AG09309 (cell line): ENCODE measurements around the gene AKAP6.

Experiments used
- DNase-seq: peaks from one replicate; pipeline ENCODE4 v3.0.0-alpha.2; 2010; ENCODE audit warnings: low read depth
- H3K4me3 ChIP-seq: 2 replicates; pipeline ENCODE4 v1.5.1; 2011; ENCODE audit warnings: mild to moderate bottlenecking, low read depth, low read length, moderate library complexity; ENCODE audit not compliant: control insufficient read depth
- CTCF ChIP-seq: IDR thresholded peaks from 2 replicates; pipeline ENCODE4 v1.5.1; 2011; ENCODE audit warnings: mild to moderate bottlenecking, low read depth, low read length, inconsistent platforms; ENCODE audit not compliant: insufficient read depth, control insufficient read depth; ENCODE audit errors: missing control alignments

Gene AKAP6

GRCh38 chr14:32650665-32651064, 321.6 kb downstream of the AKAP6 start:
- DNase-seq = no peak
- no peak for TF ChIP-seq CTCF
- H3K4me3 ChIP-seq = no peak overlapping the region

- no peak for DNase-seq
- TF ChIP-seq CTCF = no peak
- no peak overlapping the region for H3K4me3 ChIP-seq
Observed at GRCh38 chr14:32654106-32654505, 325.0 kb downstream of the AKAP6 start.

- TF ChIP-seq CTCF = no peak
- DNase-seq = no peak
- no peak overlapping the region for H3K4me3 ChIP-seq
Observed at GRCh38 chr14:32656601-32657000, 327.5 kb downstream of the AKAP6 start.

- TF ChIP-seq CTCF = no peak
- peak; percentile 57 for DNase-seq
- no peak overlapping the region for H3K4me3 ChIP-seq
Observed at GRCh38 chr14:32657081-32657480, 328.0 kb downstream of the AKAP6 start.

GRCh38 chr14:32661216-32661615, 332.1 kb downstream of the AKAP6 start:
- no peak for DNase-seq
- TF ChIP-seq CTCF = no peak
- no peak overlapping the region for H3K4me3 ChIP-seq

- TF ChIP-seq CTCF = no peak
- H3K4me3 ChIP-seq = no peak overlapping the region
- no peak for DNase-seq
Observed at GRCh38 chr14:32662211-32662610, 333.1 kb downstream of the AKAP6 start.

GRCh38 chr14:32666308-32666707, 337.2 kb downstream of the AKAP6 start:
- no peak for TF ChIP-seq CTCF
- DNase-seq = no peak
- H3K4me3 ChIP-seq = no peak overlapping the region
